ENCODE data around the gene FOXL2NB.

FOXL2NB gene

GRCh38 chr3:138962854-138963560 is 16.0 kb downstream of the FOXL2NB start:
- TF ChIP-seq CTCF (IDR thresholded peaks at IDR 0.05; ENCODE audit: borderline replicate concordance, insufficient read depth, low read depth, low read length), result no peak
- no peak overlapping the region for H3K4me3 ChIP-seq (ENCODE audit: low read depth, low read length)

- TF ChIP-seq CTCF (IDR thresholded peaks at IDR 0.05; ENCODE audit: borderline replicate concordance, insufficient read depth, low read depth, low read length), result no peak
- no peak overlapping the region for H3K4me3 ChIP-seq (ENCODE audit: low read depth, low read length)
These were observed 17.2 kb downstream of the FOXL2NB start for GRCh38 chr3:138964264-138964663.

GRCh38 chr3:138964923-138965322 is 17.9 kb downstream of the FOXL2NB start:
- no peak for TF ChIP-seq CTCF (IDR thresholded peaks at IDR 0.05; ENCODE audit: borderline replicate concordance, insufficient read depth, low read depth, low read length)
- H3K4me3 ChIP-seq (ENCODE audit: low read depth, low read length), result no peak overlapping the region

- H3K4me3 ChIP-seq (ENCODE audit: low read depth, low read length), result no peak overlapping the region
- no peak for TF ChIP-seq CTCF (IDR thresholded peaks at IDR 0.05; ENCODE audit: borderline replicate concordance, insufficient read depth, low read depth, low read length)
These were observed 24.8 kb downstream of the FOXL2NB start for GRCh38 chr3:138971766-138972320.

GRCh38 chr3:138972941-138973340 is 25.9 kb downstream of the FOXL2NB start:
- H3K4me3 ChIP-seq (ENCODE audit: low read depth, low read length), result no peak overlapping the region
- no peak for TF ChIP-seq CTCF (IDR thresholded peaks at IDR 0.05; ENCODE audit: borderline replicate concordance, insufficient read depth, low read depth, low read length)

- no peak overlapping the region for H3K4me3 ChIP-seq (ENCODE audit: low read depth, low read length)
- TF ChIP-seq CTCF (IDR thresholded peaks at IDR 0.05; ENCODE audit: borderline replicate concordance, insufficient read depth, low read depth, low read length), result no peak
These were observed 27.4 kb downstream of the FOXL2NB start for GRCh38 chr3:138974462-138974861.

GRCh38 chr3:138975351-138975750 is 28.3 kb downstream of the FOXL2NB start:
- TF ChIP-seq CTCF (IDR thresholded peaks at IDR 0.05; ENCODE audit: borderline replicate concordance, insufficient read depth, low read depth, low read length), result no peak

More at GRCh38 chr3:138975351-138975750, 28.3 kb downstream of the FOXL2NB start:
- H3K4me3 ChIP-seq (ENCODE audit: low read depth, low read length), result no peak overlapping the region

Measured in GM12875 (cell line).